H1 (cell line): ENCODE results near the gene LTO1. TPM values are rescaled to one million over a fixed set of nuclear protein-coding genes. Genes with fewer than 3 reads are reported as not detected.

ENCODE experiments used
- BACH1 ChIP-seq: IDR thresholded peaks from 2 replicates; pipeline ENCODE4 v1.6.1; 2012; ENCODE audit warnings: low read length, improper control_type of control experiment
- CBX5 ChIP-seq: fragments of 300-800, 300-1000 bp; sonication (generic); IDR thresholded peaks from 2 replicates; pipeline ENCODE4 v1.7.1; 2016; ENCODE audit warnings: antibody characterized with exemption, low read length, low read depth
- CBX8 ChIP-seq: fragments of 300-800, 300-1000 bp; sonication (generic); IDR thresholded peaks from 2 replicates; pipeline ENCODE4 v1.7.1; 2016; ENCODE audit warnings: low read depth, low read length, borderline replicate concordance
- CHD2 ChIP-seq: IDR thresholded peaks from 2 replicates; pipeline ENCODE4 v1.6.1; 2012; ENCODE audit warnings: low read length, improper control_type of control experiment
- CREB1 ChIP-seq: IDR thresholded peaks from 2 replicates; pipeline ENCODE4 v1.6.1; 2012; ENCODE audit warnings: inconsistent platforms
- E2F6 ChIP-seq: IDR thresholded peaks from 2 replicates; pipeline ENCODE4 v1.6.1; 2012; ENCODE audit warnings: inconsistent platforms
- EGR1 ChIP-seq: IDR thresholded peaks from 2 replicates; pipeline ENCODE4 v1.6.1; 2011; ENCODE audit warnings: low read depth, low read length, borderline replicate concordance
- EP300 ChIP-seq, 2 experiments: IDR thresholded peaks; 1 replicate in 1 of 2; 2 replicates in 1 of 2; pipeline ENCODE4 v1.6.1; 2011 to 2012; ENCODE audit warnings: low read depth in 2 of 2, low read length in 2 of 2, mild to moderate bottlenecking in 2 of 2, borderline replicate concordance in 1 of 2, inconsistent platforms in 1 of 2, moderate library complexity in 1 of 2
- JUN ChIP-seq: IDR thresholded peaks from 2 replicates; pipeline ENCODE4 v1.6.1; 2011; ENCODE audit warnings: low read depth, mild to moderate bottlenecking, improper control_type of control experiment, low read length
- KDM1A ChIP-seq: fragments of 200-600, 300-600 bp; sonication (generic); IDR thresholded peaks from 2 replicates; pipeline ENCODE4 v1.7.1; 2016; ENCODE audit warnings: mild to moderate bottlenecking, low read length, borderline replicate concordance
- KDM5A ChIP-seq: fragments of 200-600 bp; IDR thresholded peaks from 2 replicates; pipeline ENCODE4 v1.7.1; 2012; ENCODE audit warnings: mild to moderate bottlenecking, low read length, inconsistent platforms, mixed read lengths
- MAFK ChIP-seq: IDR thresholded peaks from 2 replicates; pipeline ENCODE4 v1.6.1; 2012; ENCODE audit warnings: low read depth, mild to moderate bottlenecking, improper control_type of control experiment, low read length
- NANOG ChIP-seq: IDR thresholded peaks from 2 replicates; pipeline ENCODE4 v1.6.1; 2011; ENCODE audit warnings: low read length, low read depth, mild to moderate bottlenecking, inconsistent platforms; ENCODE audit not compliant: insufficient read depth, poor library complexity, severe bottlenecking
- POU5F1 ChIP-seq: IDR thresholded peaks from 2 replicates; pipeline ENCODE4 v1.6.1; 2011; ENCODE audit warnings: low read depth, mild to moderate bottlenecking, low read length, moderate library complexity
- RFX5 ChIP-seq: IDR thresholded peaks from 2 replicates; pipeline ENCODE4 v1.6.1; 2011; ENCODE audit warnings: low read depth, low read length, improper control_type of control experiment, borderline replicate concordance
- RNF2 ChIP-seq: fragments of 200-900, 300-1000 bp; sonication (generic); IDR thresholded peaks from 2 replicates; pipeline ENCODE4 v1.7.1; 2016; ENCODE audit warnings: borderline replicate concordance, low read depth, mild to moderate bottlenecking, antibody characterized with exemption, low read length; ENCODE audit not compliant: poor library complexity, severe bottlenecking; ENCODE audit errors: missing control alignments
- SIRT6 ChIP-seq: IDR thresholded peaks from one replicate; pipeline ENCODE4 v1.7.1; 2012; ENCODE audit warnings: low read length, inconsistent platforms
- SP4 ChIP-seq: IDR thresholded peaks from 2 replicates; pipeline ENCODE4 v1.6.1; 2012; ENCODE audit warnings: low read length, inconsistent platforms
- SRF ChIP-seq: IDR thresholded peaks from 2 replicates; pipeline ENCODE4 v1.6.1; 2011; ENCODE audit warnings: mild to moderate bottlenecking, low read depth, low read length, moderate library complexity
- TAF1 ChIP-seq: IDR thresholded peaks from 2 replicates; pipeline ENCODE4 v1.6.1; 2011; ENCODE audit warnings: mild to moderate bottlenecking, low read depth, low read length
- TCF12 ChIP-seq: IDR thresholded peaks from 2 replicates; pipeline ENCODE4 v1.6.1; 2011; ENCODE audit warnings: low read depth, mild to moderate bottlenecking, low read length
- USF2 ChIP-seq: IDR thresholded peaks from 2 replicates; pipeline ENCODE4 v1.6.1; 2011; ENCODE audit warnings: low read length, improper control_type of control experiment
- YY1 ChIP-seq: IDR thresholded peaks from 2 replicates; pipeline ENCODE4 v1.6.1; 2011; ENCODE audit warnings: low read depth, mild to moderate bottlenecking, low read length
- ZNF274 ChIP-seq: IDR thresholded peaks from 2 replicates; pipeline ENCODE4 v1.7.0; 2012; ENCODE audit warnings: low read length, borderline replicate concordance; ENCODE audit errors: extremely low read depth
- polyA plus RNA-seq, 7 experiments: library from polyadenylated mRNA; depleted of rRNA in 3 of 7; stranded (reverse) in 5 of 7; unstranded in 2 of 7; fragments of >200 nt in 5 of 7; fragments of 200-250 nt in 2 of 7; gene quantifications; 1 replicate in 5 of 7; 2 replicates in 1 of 7; 4 replicates in 1 of 7; pipeline versions ENCODE4 v1.2.1 to v1.2.3, GENCODE V29; 2011 to 2013; ENCODE audit warnings: missing spikeins in 2 of 7, mixed read lengths in 2 of 7
- total RNA-seq: library from RNA; stranded (reverse); fragmentation: NEBNext Ultra II Directional; extraction: Animal tissue kit (Norgen Biotek cat#: 25700); gene quantifications from 2 replicates; pipeline ENCODE4 v1.2.1, GENCODE V29; 2021

Gene LTO1
- total and polyA plus RNA-seq, 2 of the 8 experiments (the other 6 are each of a cell fraction or from before 2014, with no cell fraction given): 15.4 to 21.3 TPM

GRCh38 chr11:69638941-69639681 is 36.0 kb downstream of the LTO1 start (continued):
- TF ChIP-seq KDM1A (no peak), CBX5 (no peak), TAF1 (peak; percentile 70), E2F6 (peak; percentile 71), TCF12 (0 out of 2 replicates have a peak, but pooled peaks have one; percentile 23), SP4 (no peak), CBX8 (no peak), SRF (no peak), EP300 (IDR thresholded peaks at IDR 0.05; ENCODE audit: borderline replicate concordance in 1 of 2, low read depth in 2 of 2, low read length in 2 of 2) (peak in 1 of 2 experiments; percentile 53; a peak in 1 of 3 replicates), RFX5 (peak; percentile 94), KDM5A (no peak), JUN (no peak), BACH1 (peak; percentile 22; the same call in 1 of the 2 replicates), CREB1 (peak; percentile 53; the same call in 1 of the 2 replicates), EGR1 (0 out of 2 replicates have a peak, but pooled peaks have one; percentile 57), MAFK (no peak), YY1 (no peak), SIRT6 (no peak), CHD2 (no peak), ZNF274 (no peak), RNF2 (no peak), USF2 (no peak), NANOG (no peak), POU5F1 (no peak)
